Measurements from ENCODE around the gene SEC11C. TPM values are rescaled to one million over a fixed set of nuclear protein-coding genes. Genes with fewer than 3 reads are reported as not detected.

Gene SEC11C
- total RNA-seq, 1 experiment from 2014 or later: 40.6 TPM

- DNase-seq (ENCODE audit: low read depth): no peak
Observed at GRCh38 chr18:59144483-59144882, 4.8 kb downstream of the SEC11C start.

- DNase-seq (ENCODE audit: low read depth): no peak
Observed at GRCh38 chr18:59145055-59145454, 5.4 kb downstream of the SEC11C start.

GRCh38 chr18:59148192-59148591, 8.5 kb downstream of the SEC11C start:
- no peak for DNase-seq (ENCODE audit: low read depth)

- no peak for DNase-seq (ENCODE audit: low read depth)
Observed at GRCh38 chr18:59149007-59149406, 9.3 kb downstream of the SEC11C start.

- no peak for DNase-seq (ENCODE audit: low read depth)
Observed at GRCh38 chr18:59149416-59149815, 9.7 kb downstream of the SEC11C start.

GRCh38 chr18:59150236-59150635, 10.6 kb downstream of the SEC11C start:
- no peak for DNase-seq (ENCODE audit: low read depth)

- DNase-seq (ENCODE audit: low read depth): peak; percentile 35
Observed at GRCh38 chr18:59155153-59155552, 15.5 kb downstream of the SEC11C start.

GRCh38 chr18:59156316-59156715, 16.6 kb downstream of the SEC11C start:
- no peak for DNase-seq (ENCODE audit: low read depth)

- DNase-seq (ENCODE audit: low read depth): no peak
Observed at GRCh38 chr18:59159265-59159664, 19.6 kb downstream of the SEC11C start.

- no peak for DNase-seq (ENCODE audit: low read depth)
Observed at GRCh38 chr18:59159986-59160385, 20.3 kb downstream of the SEC11C start.

GRCh38 chr18:59172664-59173249, 33.1 kb downstream of the SEC11C start:
- no peak for DNase-seq (ENCODE audit: low read depth)

GRCh38 chr18:59177485-59177884, 37.8 kb downstream of the SEC11C start:
- DNase-seq (ENCODE audit: low read depth): no peak

- peak; percentile 46 for DNase-seq (ENCODE audit: low read depth)
Observed at GRCh38 chr18:59180150-59180845, 40.6 kb downstream of the SEC11C start.

GRCh38 chr18:59182673-59183072, 43.0 kb downstream of the SEC11C start:
- DNase-seq (ENCODE audit: low read depth): no peak

- no peak for DNase-seq (ENCODE audit: low read depth)
Observed at GRCh38 chr18:59189008-59189407, 49.3 kb downstream of the SEC11C start.

GRCh38 chr18:59189746-59190145, 50.1 kb downstream of the SEC11C start:
- DNase-seq (ENCODE audit: low read depth): peak; percentile 20

- DNase-seq (ENCODE audit: low read depth): no peak
Observed at GRCh38 chr18:59196161-59196725, 56.6 kb downstream of the SEC11C start.

GRCh38 chr18:59197636-59198035, 58.0 kb downstream of the SEC11C start:
- no peak for DNase-seq (ENCODE audit: low read depth)

- no peak for DNase-seq (ENCODE audit: low read depth)
Observed at GRCh38 chr18:59198215-59198614, 58.5 kb downstream of the SEC11C start.

GRCh38 chr18:59200787-59201186, 61.1 kb downstream of the SEC11C start:
- DNase-seq (ENCODE audit: low read depth): no peak

GRCh38 chr18:59202258-59202820, 62.7 kb downstream of the SEC11C start:
- no peak for DNase-seq (ENCODE audit: low read depth)

- no peak for DNase-seq (ENCODE audit: low read depth)
Observed at GRCh38 chr18:59207506-59207905, 67.8 kb downstream of the SEC11C start.
